Mucosa of rectum (tissue), 2 donors: Measurements from ENCODE around the gene RPP25.

ENCODE experiments used
- H3K27ac ChIP-seq, 2 donors: one replicate each; pipeline ENCODE4 v1.7.0; 2013; ENCODE audit warnings: inconsistent platforms in 2 of 2, low read depth in 2 of 2, low read length in 2 of 2
- H3K27me3 ChIP-seq, 2 donors: one replicate each; pipeline ENCODE4 v1.7.0; 2013; ENCODE audit warnings: low read length in 2 of 2; ENCODE audit not compliant: control insufficient read depth in 2 of 2, insufficient read depth in 2 of 2
- H3K36me3 ChIP-seq, 2 donors: one replicate each; pipeline ENCODE4 v1.7.0; 2013; ENCODE audit warnings: low read length in 2 of 2; ENCODE audit not compliant: control insufficient read depth in 2 of 2, insufficient read depth in 2 of 2
- H3K4me1 ChIP-seq, 2 donors: one replicate each; pipeline ENCODE4 v1.7.0; 2013; ENCODE audit warnings: low read length in 2 of 2, mild to moderate bottlenecking in 1 of 2; ENCODE audit not compliant: control insufficient read depth in 2 of 2, insufficient read depth in 2 of 2
- H3K4me3 ChIP-seq, 2 donors: one replicate each; pipeline ENCODE4 v1.7.0; 2013; ENCODE audit warnings: low read length in 2 of 2
- H3K9ac ChIP-seq, 2 donors: one replicate each; pipeline ENCODE4 v1.7.0; 2013; ENCODE audit warnings: low read length in 2 of 2, low read depth in 1 of 2, mild to moderate bottlenecking in 1 of 2
- H3K9me3 ChIP-seq, 2 donors: one replicate each; pipeline ENCODE4 v1.7.0; 2013; ENCODE audit warnings: low read length in 2 of 2; ENCODE audit not compliant: control insufficient read depth in 2 of 2
- donor health status: healthy.
- donor health status: Normal muscosa, but diverticular disease.

The RPP25 gene

DNA sequence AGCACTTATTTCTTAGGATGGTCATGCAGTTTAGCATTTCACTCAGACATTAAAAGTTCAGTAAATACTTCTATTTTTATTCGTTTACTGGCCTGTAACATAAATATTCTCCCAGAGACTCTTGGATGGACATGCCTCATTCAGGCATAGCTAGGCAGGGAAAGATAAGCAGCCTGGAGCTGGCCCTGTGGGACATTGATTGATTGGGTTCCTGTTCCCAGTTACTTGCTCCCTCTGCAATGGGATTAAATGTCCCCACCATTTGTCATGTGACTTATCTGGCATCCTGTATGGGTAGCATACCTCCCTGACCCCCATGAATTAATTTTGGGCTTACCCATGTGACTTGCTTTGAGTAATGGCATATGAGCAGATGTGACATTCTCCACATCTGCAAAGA lies 36.0 kb upstream of the RPP25 start:
- Histone ChIP-seq H3K27me3 (peaks cover 5 to 8% of the 10 kb centered on the region in 2 donors), H3K27ac (no peak overlapping the region), H3K4me3 (no peak overlapping the region), H3K9me3 (no peaks in the 10 kb centered on the region), H3K4me1 (peaks cover 3 to 5% of the 10 kb centered on the region in 2 donors), H3K9ac (no peak overlapping the region), H3K36me3 (no peaks in the 10 kb centered on the region)

GRCh38 chr15:74989527-74989926 lies 33.0 kb upstream of the RPP25 start:
- peaks cover 2 to 4% of the 10 kb centered on the region in 2 donors for H3K27me3 ChIP-seq
- H3K4me3 ChIP-seq: no peak overlapping the region
- H3K9me3 ChIP-seq: no peaks in the 10 kb centered on the region
- no peaks in the 10 kb centered on the region for H3K4me1 ChIP-seq
- no peaks in the 10 kb centered on the region for H3K36me3 ChIP-seq
- no peak overlapping the region for H3K27ac ChIP-seq
- no peak overlapping the region for H3K9ac ChIP-seq

DNA sequence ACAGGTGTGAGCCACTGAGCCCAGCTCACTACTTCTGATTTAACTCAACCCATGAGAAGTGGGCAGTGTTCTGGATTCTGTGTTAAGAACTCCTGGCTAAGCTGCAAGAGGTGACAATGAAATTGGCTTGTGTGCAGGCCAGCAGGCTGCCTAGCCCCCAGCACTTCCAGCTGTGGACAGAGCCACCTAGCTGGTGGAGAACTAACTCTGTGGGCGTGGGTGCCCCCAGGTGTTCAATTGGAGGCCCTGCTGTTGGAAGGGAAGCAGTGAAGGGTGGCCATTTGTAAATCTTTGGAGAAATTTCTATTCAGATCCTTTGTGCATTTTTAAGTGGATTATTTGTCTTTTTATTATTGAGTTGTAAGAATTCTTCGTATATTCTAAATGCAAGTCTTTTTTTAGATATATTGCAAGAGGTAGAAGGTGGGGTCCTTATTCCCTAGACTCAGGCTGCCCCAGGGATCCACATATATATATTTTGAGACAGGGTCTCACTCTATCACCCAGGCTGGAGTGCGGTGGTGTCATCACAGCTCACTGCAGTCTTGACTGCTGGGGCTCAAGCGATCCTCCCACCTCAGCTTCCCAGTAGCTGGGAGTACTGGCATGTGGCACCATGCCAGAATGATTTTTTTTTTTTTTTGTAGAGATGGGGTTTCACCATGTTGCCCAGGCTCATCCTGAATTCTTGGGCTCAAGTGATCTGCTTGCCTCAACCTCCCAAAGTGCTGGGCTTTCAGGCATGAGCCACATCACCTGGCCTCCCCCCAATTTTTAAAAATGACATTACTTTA lies 31.6 kb upstream of the RPP25 start:
- no peak overlapping the region for H3K9ac ChIP-seq
- H3K27ac ChIP-seq: no peak overlapping the region
- H3K4me3 ChIP-seq: no peak overlapping the region
- H3K36me3 ChIP-seq: no peaks in the 10 kb centered on the region
- H3K4me1 ChIP-seq: peaks cover 0 to 2% of the 10 kb centered on the region in 2 donors
- no peaks in the 10 kb centered on the region for H3K9me3 ChIP-seq
- peaks cover 2 to 4% of the 10 kb centered on the region in 2 donors for H3K27me3 ChIP-seq

DNA sequence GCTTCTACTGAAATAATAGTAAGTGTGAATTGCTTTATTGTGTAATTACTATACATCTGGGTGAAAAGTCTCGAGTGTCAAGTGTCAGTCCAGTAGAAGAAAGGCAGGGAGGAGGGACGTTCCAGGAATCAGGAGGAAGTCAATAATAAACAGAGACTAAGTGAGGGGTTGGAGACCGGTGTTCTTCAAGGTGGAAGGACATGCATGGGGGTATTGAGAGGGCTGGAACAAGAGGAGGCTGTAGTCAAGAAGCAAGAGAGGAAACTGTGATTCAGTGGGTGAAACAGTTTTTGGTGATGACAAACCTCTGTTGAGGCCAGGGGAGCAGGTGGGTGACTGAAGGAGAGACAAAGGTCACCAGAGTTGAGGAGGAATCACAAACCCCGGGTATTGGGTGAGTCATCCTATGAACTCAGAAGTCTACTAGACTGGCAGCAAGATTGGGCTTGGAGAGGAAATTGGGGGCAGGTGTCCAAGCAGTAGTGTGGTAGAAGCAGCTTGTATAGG lies 27.2 kb upstream of the RPP25 start:
- H3K27me3 ChIP-seq: peaks cover 0 to 2% of the 10 kb centered on the region in 2 donors
- H3K36me3 ChIP-seq: no peaks in the 10 kb centered on the region
- peaks cover 0 to 2% of the 10 kb centered on the region in 2 donors for H3K4me1 ChIP-seq
- no peak overlapping the region for H3K9ac ChIP-seq
- H3K27ac ChIP-seq: peak overlapping the region in 1 of 2 donors; percentile 56
- H3K4me3 ChIP-seq: no peak overlapping the region
- no peaks in the 10 kb centered on the region for H3K9me3 ChIP-seq

DNA sequence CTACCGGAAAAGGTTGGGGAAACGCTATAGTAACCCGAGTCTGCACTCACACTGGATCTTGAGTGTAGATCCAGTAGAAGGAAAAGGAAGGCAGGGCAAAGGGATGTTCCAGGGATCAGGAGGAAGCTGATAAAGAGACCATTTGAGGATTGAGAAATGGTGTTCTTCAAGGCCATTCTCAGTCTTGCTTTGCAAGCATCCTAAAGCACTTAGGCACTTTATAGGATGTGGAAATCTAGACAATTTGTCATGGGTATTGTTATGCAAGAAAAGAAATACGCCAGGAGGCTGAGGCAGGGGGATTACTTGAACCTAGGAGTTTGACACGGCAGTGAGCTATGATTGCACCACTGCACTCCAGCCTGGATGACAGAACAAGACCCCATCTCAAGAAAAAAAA lies 25.6 kb upstream of the RPP25 start:
- no peak overlapping the region for H3K9ac ChIP-seq
- peaks cover 0 to 2% of the 10 kb centered on the region in 2 donors for H3K4me1 ChIP-seq
- no peaks in the 10 kb centered on the region for H3K36me3 ChIP-seq
- no peak overlapping the region for H3K27ac ChIP-seq
- no peaks in the 10 kb centered on the region for H3K27me3 ChIP-seq
- H3K4me3 ChIP-seq: no peak overlapping the region
- no peaks in the 10 kb centered on the region for H3K9me3 ChIP-seq

DNA sequence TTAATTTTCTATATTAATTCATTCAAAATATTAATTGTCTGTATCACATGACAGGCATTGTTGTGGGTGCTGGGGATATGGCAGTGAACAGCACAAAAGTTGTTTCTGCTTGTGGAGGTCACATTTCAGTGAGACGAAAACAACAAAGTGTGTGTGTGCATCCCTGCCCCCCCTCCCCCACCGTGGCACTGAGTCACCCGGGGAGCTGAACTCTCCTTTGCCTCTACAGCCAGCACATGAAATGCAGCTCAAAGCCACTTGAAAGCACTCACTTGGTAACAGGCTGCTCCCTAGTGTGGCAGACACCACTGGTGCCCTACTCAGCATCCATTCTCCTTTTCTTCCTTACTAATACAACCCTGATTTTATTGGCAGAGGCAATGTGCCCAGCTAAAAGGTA lies 21.9 kb upstream of the RPP25 start:
- Histone ChIP-seq H3K4me3 (no peak overlapping the region), H3K9ac (no peak overlapping the region), H3K9me3 (no peaks in the 10 kb centered on the region), H3K36me3 (no peaks in the 10 kb centered on the region), H3K27ac (no peak overlapping the region), H3K27me3 (no peaks in the 10 kb centered on the region), H3K4me1 (no peaks in the 10 kb centered on the region)

- Histone ChIP-seq H3K4me1 (no peaks in the 10 kb centered on the region), H3K9ac (no peak overlapping the region), H3K9me3 (no peaks in the 10 kb centered on the region), H3K4me3 (no peak overlapping the region), H3K27ac (no peak overlapping the region), H3K27me3 (no peaks in the 10 kb centered on the region), H3K36me3 (no peaks in the 10 kb centered on the region)
Observed at GRCh38 chr15:74978077-74978476, 21.5 kb upstream of the RPP25 start.

GRCh38 chr15:74977599-74977998 lies 21.0 kb upstream of the RPP25 start:
- Histone ChIP-seq H3K9ac (no peak overlapping the region), H3K27me3 (no peaks in the 10 kb centered on the region), H3K4me1 (no peaks in the 10 kb centered on the region), H3K27ac (no peak overlapping the region), H3K9me3 (no peaks in the 10 kb centered on the region), H3K36me3 (no peaks in the 10 kb centered on the region), H3K4me3 (no peak overlapping the region)

DNA sequence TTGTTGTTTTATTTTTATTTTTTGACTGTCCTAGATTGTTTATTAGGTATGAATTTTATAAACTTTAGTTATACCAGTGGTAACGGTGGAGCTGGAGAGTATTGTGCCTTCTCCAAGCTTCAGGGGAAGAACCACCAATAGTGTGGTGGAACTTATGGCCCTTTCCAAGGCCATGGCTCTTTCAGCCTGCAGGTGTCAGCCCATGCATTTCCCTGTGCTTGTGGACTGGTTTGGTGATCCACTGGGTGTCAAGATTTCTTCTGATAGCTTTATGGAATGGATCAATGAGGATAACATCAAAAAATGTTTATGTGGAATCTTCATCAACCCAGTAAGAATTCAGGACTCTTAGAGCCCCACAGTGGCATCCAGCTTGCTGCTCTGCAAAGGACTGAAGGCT lies 19.6 kb upstream of the RPP25 start:
- no peak overlapping the region for H3K9ac ChIP-seq
- H3K4me3 ChIP-seq: no peak overlapping the region
- no peaks in the 10 kb centered on the region for H3K27me3 ChIP-seq
- H3K9me3 ChIP-seq: no peaks in the 10 kb centered on the region
- H3K4me1 ChIP-seq: no peaks in the 10 kb centered on the region
- H3K36me3 ChIP-seq: no peaks in the 10 kb centered on the region
- H3K27ac ChIP-seq: no peak overlapping the region

DNA sequence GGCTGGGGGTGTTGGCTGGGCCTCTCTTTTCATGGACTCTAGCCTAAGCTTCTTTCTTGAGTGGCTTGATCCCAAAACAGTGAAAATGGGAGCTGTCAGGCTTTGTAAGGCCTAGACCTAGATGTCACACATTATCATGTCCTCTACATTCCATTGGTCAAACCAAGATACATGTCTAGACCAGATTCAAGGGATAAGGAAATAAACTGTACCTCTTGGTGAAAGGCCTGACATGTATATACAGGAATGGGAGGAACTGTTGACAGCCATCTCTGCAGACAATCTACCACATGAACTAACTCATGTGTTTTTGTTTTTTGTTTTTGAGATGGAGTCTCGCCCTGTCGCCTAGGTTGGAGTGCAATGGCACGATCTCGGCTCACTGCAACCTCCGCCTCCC lies 11.1 kb upstream of the RPP25 start:
- Histone ChIP-seq H3K36me3 (no peaks in the 10 kb centered on the region), H3K27ac (no peak overlapping the region), H3K9ac (no peak overlapping the region), H3K27me3 (no peaks in the 10 kb centered on the region), H3K9me3 (no peaks in the 10 kb centered on the region), H3K4me1 (no peaks in the 10 kb centered on the region), H3K4me3 (no peak overlapping the region)
